Left colon (tissue), 2 donors: Measurements from ENCODE around the gene MRPL46. TPM values are rescaled to one million over a fixed set of nuclear protein-coding genes. Genes with fewer than 3 reads are reported as not detected.

Experiments
- ATAC-seq: fragments of 200-7000 bp; cut with Tn5 transposase; one replicate; pipeline ENCODE4 v1.9.1; 2020; ENCODE audit warnings: mild to moderate bottlenecking, moderate library complexity
- DNase-seq, 2 donors: peaks; one replicate each; pipeline ENCODE4 v3.0.0-alpha.2; 2020
- intact Hi-C, 2 donors: fragments of 100-400 bp; cut with DNase I in 1 of 2; cut with micrococcal nuclease in 1 of 2; formaldehyde crosslinking; loops; one replicate each; pipeline versions ENCODE4 v1.11.2 to v1.14.0; 2022; cut with DNase I, micrococcal nuclease
- long read RNA-seq: library from polyadenylated mRNA; unstranded; transcript quantifications from one replicate; pipeline ENCODE4 v2.0.0, GENCODE V29; 2021
- total RNA-seq, 2 donors: library from RNA; stranded (reverse); fragmentation: NEBNext Ultra II Directional; extraction: Animal tissue kit (Norgen Biotek cat#: 25700); gene quantifications; one replicate each; pipeline ENCODE4 v1.2.1, GENCODE V29; 2021
- donor health status: DM: no; HTN: no; CAD: no.
- donor health status: DM: yes; HTN: yes; CAD: no.

MRPL46 gene
- 10 to 100 TPM; 23.6 to 31.8 TPM for total RNA-seq
- long read RNA-seq, transcript MRPL46-201 (4 exons, 1,019 nt) = major isoform, 28 of 29 reads
- long read RNA-seq, partial matches to known transcripts = 0 of 29 reads
- long read RNA-seq, other reads (novel, unspliced or antisense) = 1 of 29 reads

GRCh38 chr15:88467073-88467934 is at the start of gene MRPL46, which contains the start of gene MRPS11:
TSS of gene MRPL46 (minus strand) at chr15:88467388. CDS start at chr15:88467377, 11 bp downstream.
TSS of gene MRPS11 (plus strand) at chr15:88467708. CDS start at chr15:88467718, 10 bp downstream.
- intact Hi-C loops = no loop called here
- DNase-seq = peak; percentile 87 to 95
- peak; percentile 93 for ATAC-seq

GRCh38 chr15:88513195-88513594 is 46.0 kb upstream of the MRPL46 start:
- intact Hi-C loops = no loop called here
- DNase-seq (no peak), ATAC-seq (peak; percentile 99)

GRCh38 chr15:88512601-88513000 is 45.4 kb upstream of the MRPL46 start:
- DNase-seq (no peak), ATAC-seq (peak; percentile 9)
- intact Hi-C loops = no loop called here

GRCh38 chr15:88512078-88512477 is 44.9 kb upstream of the MRPL46 start:
- intact Hi-C loops = no loop called here
- ATAC-seq (no peak), DNase-seq (no peak)

GRCh38 chr15:88511161-88511560 is 44.0 kb upstream of the MRPL46 start:
- DNase-seq (no peak), ATAC-seq (no peak)
- intact Hi-C loops = no loop called here

GRCh38 chr15:88509964-88510363 is 42.8 kb upstream of the MRPL46 start:
- no peak for ATAC-seq

GRCh38 chr15:88509321-88509720 is 42.1 kb upstream of the MRPL46 start:
- ATAC-seq (no peak), DNase-seq (no peak)
- intact Hi-C loops = no loop called here

More at GRCh38 chr15:88509964-88510363, 42.8 kb upstream of the MRPL46 start:
- no peak for DNase-seq
- intact Hi-C loops = no loop called here

- ATAC-seq (no peak), DNase-seq (no peak)
- intact Hi-C loops = no loop called here
These were observed 39.4 kb upstream of the MRPL46 start for GRCh38 chr15:88506628-88507027.

- ATAC-seq (no peak), DNase-seq (no peak)
- intact Hi-C loops = no loop called here
These were observed 38.5 kb upstream of the MRPL46 start for GRCh38 chr15:88505721-88506120.

- DNase-seq = no peak
- ATAC-seq = no peak
- intact Hi-C loops = no loop called here
These were observed 37.3 kb upstream of the MRPL46 start for GRCh38 chr15:88504445-88504844.

- intact Hi-C loops = no loop called here
- DNase-seq (no peak), ATAC-seq (no peak)
These were observed 31.8 kb upstream of the MRPL46 start for GRCh38 chr15:88498996-88499395.

- intact Hi-C loops = no loop called here
- ATAC-seq = no peak
- DNase-seq = no peak
These were observed 30.0 kb upstream of the MRPL46 start for GRCh38 chr15:88497109-88497765.

GRCh38 chr15:88493844-88494243 is 26.7 kb upstream of the MRPL46 start:
- intact Hi-C loops = no loop called here
- ATAC-seq = no peak
- no peak for DNase-seq

GRCh38 chr15:88491158-88491557 is 24.0 kb upstream of the MRPL46 start:
- DNase-seq = peak in 1 of 2 donors; percentile 33
- intact Hi-C loops = no loop called here

GRCh38 chr15:88490036-88490435 is 22.8 kb upstream of the MRPL46 start:
- ATAC-seq = no peak
- no peak for DNase-seq
- intact Hi-C loops = no loop called here

More at GRCh38 chr15:88491158-88491557, 24.0 kb upstream of the MRPL46 start:
- peak; percentile 64 for ATAC-seq

GRCh38 chr15:88489321-88489720 is 22.1 kb upstream of the MRPL46 start:
- DNase-seq = no peak
- intact Hi-C loops = no loop called here
- ATAC-seq = no peak

- DNase-seq (no peak), ATAC-seq (no peak)
- intact Hi-C loops = no loop called here
These were observed 20.8 kb upstream of the MRPL46 start for GRCh38 chr15:88487796-88488523.

GRCh38 chr15:88487178-88487795 is 20.1 kb upstream of the MRPL46 start:
- intact Hi-C loops = no loop called here
- DNase-seq = no peak
- ATAC-seq = no peak
